K562 (cell line): ENCODE measurements around the gene KCNK4. TPM values are rescaled to one million over a fixed set of nuclear protein-coding genes. Genes with fewer than 3 reads are reported as not detected.

Source experiments
- CCAR2 ChIP-seq: fragments of 200-400 bp; formaldehyde crosslinking; IDR thresholded peaks from 2 replicates; pipeline ENCODE4 v1.6.1; 2017; ENCODE audit warnings: mild to moderate bottlenecking, low read depth, low read length
- ERF ChIP-seq: fragments of 450-650 bp; formaldehyde crosslinking; IDR thresholded peaks from 2 replicates; pipeline ENCODE4 v1.4.0; 2020; ENCODE audit warnings: mild to moderate bottlenecking, mixed read lengths
- ESRRA ChIP-seq: fragments of 450-650 bp; IDR thresholded peaks from 2 replicates; pipeline ENCODE4 v1.6.1; 2014; ENCODE audit warnings: low read depth, mild to moderate bottlenecking, moderate library complexity, borderline replicate concordance
- GABPB1 ChIP-seq: sonication (generic); formaldehyde crosslinking; IDR thresholded peaks from 2 replicates; pipeline ENCODE4 v1.8.0; 2022; ENCODE audit warnings: mild to moderate bottlenecking, missing genetic modification reagents
- JUN ChIP-seq, 2 experiments: sonication (generic) in 1 of 2; formaldehyde crosslinking in 1 of 2; IDR thresholded peaks; 2 replicates each; pipeline versions ENCODE4 v1.6.1 to v1.8.0; 2012 to 2022; ENCODE audit warnings: borderline replicate concordance in 2 of 2, mild to moderate bottlenecking in 2 of 2, improper control_type of control experiment in 1 of 2, low read depth in 1 of 2, low read length in 1 of 2, missing genetic modification reagents in 1 of 2
- KAT2B ChIP-seq: IDR thresholded peaks from one replicate; pipeline ENCODE4 v1.6.1; 2012; ENCODE audit warnings: low read depth, mild to moderate bottlenecking, control low read depth, inconsistent platforms, low read length, moderate library complexity
- MBD2 ChIP-seq: sonication (generic); IDR thresholded peaks from 2 replicates; pipeline ENCODE4 v1.6.1; 2016; ENCODE audit warnings: low read depth, borderline replicate concordance
- MIER1 ChIP-seq: fragments of 450-650 bp; IDR thresholded peaks from 2 replicates; pipeline ENCODE4 v1.6.1; 2016; ENCODE audit warnings: antibody characterized with exemption, mild to moderate bottlenecking, low read depth
- MYNN ChIP-seq, 2 experiments: sonication (generic); formaldehyde crosslinking in 1 of 2; IDR thresholded peaks; 2 replicates each; pipeline versions ENCODE4 v1.5.0 to v1.6.1; 2016 to 2020; ENCODE audit warnings: antibody characterized with exemption in 1 of 2, missing genetic modification reagents in 1 of 2
- POLR2B ChIP-seq: fragments of 450-650 bp; IDR thresholded peaks from 2 replicates; pipeline ENCODE4 v1.6.1; 2018; ENCODE audit warnings: low read depth; ENCODE audit not compliant: partially characterized antibody
- RBM39 ChIP-seq: fragments of 200-400 bp; formaldehyde crosslinking; optimal IDR thresholded peaks from 2 replicates; pipeline ENCODE3; 2018; ENCODE audit warnings: low read depth, low read length
- SAP30 ChIP-seq: fragments of 200-600 bp; sonication (generic); IDR thresholded peaks from 2 replicates; pipeline ENCODE4 v1.6.1; 2012; ENCODE audit warnings: borderline replicate concordance, low read depth, mild to moderate bottlenecking, moderate library complexity, low read length, control low read depth, inconsistent platforms; ENCODE audit not compliant: insufficient read depth, poor library complexity, severe bottlenecking
- SMC3 ChIP-seq: conservative IDR thresholded peaks from 2 replicates; pipeline ENCODE4 v1.6.1; 2011; ENCODE audit warnings: low read depth, low read length, improper control_type of control experiment; ENCODE audit not compliant: insufficient read depth
- TSC22D4 ChIP-seq: fragments of 450-650 bp; IDR thresholded peaks from 2 replicates; pipeline ENCODE4 v1.6.1; 2016; ENCODE audit warnings: missing genetic modification characterization, missing biosample characterization, control low read depth
- ZBTB1 ChIP-seq: sonication (generic); formaldehyde crosslinking; IDR thresholded peaks from 2 replicates; pipeline ENCODE4 v1.8.1; 2023; ENCODE audit warnings: missing genetic modification reagents, low read depth, mild to moderate bottlenecking, borderline replicate concordance
- ZKSCAN1 ChIP-seq: fragments of 150-350 bp; IDR thresholded peaks from 2 replicates; pipeline ENCODE4 v1.6.1; 2016; ENCODE audit warnings: low read depth, low read length
- ZNF263 ChIP-seq: sonication (generic); formaldehyde crosslinking; IDR thresholded peaks from 2 replicates; pipeline ENCODE4 v1.8.0; 2022; ENCODE audit warnings: mild to moderate bottlenecking, missing genetic modification reagents, borderline replicate concordance
- ZNF717 ChIP-seq: fragments of 250-450 bp; sonication (Bioruptor Pico); IDR thresholded peaks from 2 replicates; pipeline ENCODE4 v1.5.0; 2021
- polyA plus RNA-seq, 8 experiments: library from polyadenylated mRNA; depleted of rRNA in 4 of 8; stranded (reverse) in 5 of 8; unstranded in 3 of 8; fragments of >200 nt; fragmentation: Nextera tagmentation in 2 of 8; fragmentation: Illumina TruSeq in 1 of 8; extraction: Ambion mirVana in 2 of 8; extraction: Trizol in 1 of 8; gene quantifications; 2 replicates each; pipeline versions ENCODE4 v1.2.1 to v1.2.3, GENCODE V29; 2011 to 2014; ENCODE audit warnings: inconsistent platforms in 1 of 8, missing spikeins in 1 of 8
- total RNA-seq, 7 experiments: library from RNA; depleted of rRNA in 6 of 7; stranded (reverse); fragments of >200 nt in 6 of 7; fragmentation: Illumina TruSeq in 2 of 7; extraction: Trizol in 2 of 7; gene quantifications; 2 replicates each; pipeline versions ENCODE4 v1.2.1 to v1.2.3, GENCODE V29; 2011 to 2021; ENCODE audit warnings: low replicate concordance in 1 of 7
- TF ChIP-seq, protein P1 (sequence below): fragments of 450-650 bp; formaldehyde crosslinking; IDR thresholded peaks from 2 replicates; pipeline ENCODE4 v1.4.0; 2020; ENCODE audit warnings: mild to moderate bottlenecking, moderate library complexity
- TF ChIP-seq, protein P2 (sequence below): fragments of 250-450 bp; sonication (Bioruptor Pico); IDR thresholded peaks from 2 replicates; pipeline ENCODE4 v1.5.0; 2020; ENCODE audit warnings: mild to moderate bottlenecking
- TF ChIP-seq, protein P3 (sequence below): IDR thresholded peaks from 3 replicates; pipeline ENCODE4 v1.6.1; 2011; ENCODE audit warnings: borderline replicate concordance, mild to moderate bottlenecking, moderate library complexity; ENCODE audit not compliant: insufficient read length; ENCODE audit errors: extremely low read depth

KCNK4 gene
- total and polyA plus RNA-seq, 9 of the 15 experiments (the other 6 are each of a cell fraction or from before 2014, with no cell fraction given), result not detected

DNA sequence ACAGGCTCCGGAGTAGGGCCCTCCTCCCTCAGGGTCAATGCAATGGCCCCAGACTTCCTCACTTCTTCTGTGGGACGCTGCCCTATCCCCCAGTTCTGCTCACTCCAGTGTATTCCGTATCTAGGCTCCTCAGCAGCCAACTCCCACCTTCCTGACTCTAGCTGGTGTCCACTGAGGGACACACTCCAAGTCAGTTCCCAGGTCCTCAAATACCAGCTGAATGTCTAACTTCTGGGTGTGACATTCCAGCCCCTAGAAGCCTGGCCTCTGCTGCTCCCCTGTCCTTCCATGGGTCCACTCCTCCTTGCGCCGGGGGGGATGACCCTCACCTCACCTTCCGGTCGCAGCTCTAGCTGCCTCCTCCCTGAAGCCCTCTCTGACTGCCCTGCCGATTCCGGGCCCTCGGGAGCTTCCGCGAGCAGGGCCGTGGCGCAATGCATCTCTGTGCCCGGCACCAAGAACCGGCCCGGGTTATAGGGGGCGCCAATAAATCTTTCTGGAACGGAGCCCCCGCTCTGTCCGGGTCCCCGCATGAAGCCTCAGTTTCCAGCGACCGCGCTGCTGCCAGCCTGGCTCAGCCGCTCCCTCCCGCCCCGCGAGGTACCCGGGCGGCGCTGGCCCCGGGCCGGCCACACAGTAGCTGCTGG lies 22.1 kb upstream of the KCNK4 start (continued):
- TF ChIP-seq MYNN (IDR thresholded peaks at IDR 0.05) (peak; percentile 78), MYNN (CRISPR knock-in tag; IDR thresholded peaks at IDR 0.05) (no peak), JUN (IDR thresholded peaks at IDR 0.05; ENCODE audit: borderline replicate concordance, low read depth, low read length) (peak; percentile 17; the same call in 1 of the 2 replicates), JUN (CRISPR knock-in tag; IDR thresholded peaks at IDR 0.05; ENCODE audit: borderline replicate concordance) (no peak), CCAR2 (no peak), GABPB1 (CRISPR knock-in tag) (peak; percentile 51; the same call in 1 of the 2 replicates), ZBTB1 (CRISPR knock-in tag) (no peak; the same call in 1 of the 2 replicates), SAP30 (no peak), ZNF717 (CRISPR knock-in tag) (no peak), ZKSCAN1 (no peak; the same call in 1 of the 2 replicates), ESRRA (peak; percentile 83), RBM39 (no peak), MIER1 (no peak), ZNF263 (CRISPR knock-in tag) (peak; percentile 52; the same call in 1 of the 2 replicates), KAT2B (no peak), MBD2 (no peak), SMC3 (0 out of 2 replicates have a peak, but pooled peaks have one; percentile 1), POLR2B (peak; percentile 51), ERF (no peak; the same call in 1 of the 2 replicates), TSC22D4 (tag) (no peak)
- TF ChIP-seq, protein P1, sequence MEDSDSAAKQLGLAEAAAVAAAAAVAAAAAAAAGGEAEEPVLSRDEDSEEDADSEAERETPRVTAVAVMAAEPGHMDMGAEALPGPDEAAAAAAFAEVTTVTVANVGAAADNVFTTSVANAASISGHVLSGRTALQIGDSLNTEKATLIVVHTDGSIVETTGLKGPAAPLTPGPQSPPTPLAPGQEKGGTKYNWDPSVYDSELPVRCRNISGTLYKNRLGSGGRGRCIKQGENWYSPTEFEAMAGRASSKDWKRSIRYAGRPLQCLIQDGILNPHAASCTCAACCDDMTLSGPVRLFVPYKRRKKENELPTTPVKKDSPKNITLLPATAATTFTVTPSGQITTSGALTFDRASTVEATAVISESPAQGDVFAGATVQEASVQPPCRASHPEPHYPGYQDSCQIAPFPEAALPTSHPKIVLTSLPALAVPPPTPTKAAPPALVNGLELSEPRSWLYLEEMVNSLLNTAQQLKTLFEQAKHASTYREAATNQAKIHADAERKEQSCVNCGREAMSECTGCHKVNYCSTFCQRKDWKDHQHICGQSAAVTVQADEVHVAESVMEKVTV (CRISPR knock-in tag), result 0 out of 2 replicates have a peak, but pooled peaks have one; percentile 19
- TF ChIP-seq, protein P2, sequence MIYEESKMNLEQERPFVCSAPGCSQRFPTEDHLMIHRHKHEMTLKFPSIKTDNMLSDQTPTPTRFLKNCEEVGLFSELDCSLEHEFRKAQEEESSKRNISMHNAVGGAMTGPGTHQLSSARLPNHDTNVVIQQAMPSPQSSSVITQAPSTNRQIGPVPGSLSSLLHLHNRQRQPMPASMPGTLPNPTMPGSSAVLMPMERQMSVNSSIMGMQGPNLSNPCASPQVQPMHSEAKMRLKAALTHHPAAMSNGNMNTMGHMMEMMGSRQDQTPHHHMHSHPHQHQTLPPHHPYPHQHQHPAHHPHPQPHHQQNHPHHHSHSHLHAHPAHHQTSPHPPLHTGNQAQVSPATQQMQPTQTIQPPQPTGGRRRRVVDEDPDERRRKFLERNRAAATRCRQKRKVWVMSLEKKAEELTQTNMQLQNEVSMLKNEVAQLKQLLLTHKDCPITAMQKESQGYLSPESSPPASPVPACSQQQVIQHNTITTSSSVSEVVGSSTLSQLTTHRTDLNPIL (CRISPR knock-in tag), result 0 out of 2 replicates have a peak, but pooled peaks have one; percentile 15
- TF ChIP-seq, protein P3, sequence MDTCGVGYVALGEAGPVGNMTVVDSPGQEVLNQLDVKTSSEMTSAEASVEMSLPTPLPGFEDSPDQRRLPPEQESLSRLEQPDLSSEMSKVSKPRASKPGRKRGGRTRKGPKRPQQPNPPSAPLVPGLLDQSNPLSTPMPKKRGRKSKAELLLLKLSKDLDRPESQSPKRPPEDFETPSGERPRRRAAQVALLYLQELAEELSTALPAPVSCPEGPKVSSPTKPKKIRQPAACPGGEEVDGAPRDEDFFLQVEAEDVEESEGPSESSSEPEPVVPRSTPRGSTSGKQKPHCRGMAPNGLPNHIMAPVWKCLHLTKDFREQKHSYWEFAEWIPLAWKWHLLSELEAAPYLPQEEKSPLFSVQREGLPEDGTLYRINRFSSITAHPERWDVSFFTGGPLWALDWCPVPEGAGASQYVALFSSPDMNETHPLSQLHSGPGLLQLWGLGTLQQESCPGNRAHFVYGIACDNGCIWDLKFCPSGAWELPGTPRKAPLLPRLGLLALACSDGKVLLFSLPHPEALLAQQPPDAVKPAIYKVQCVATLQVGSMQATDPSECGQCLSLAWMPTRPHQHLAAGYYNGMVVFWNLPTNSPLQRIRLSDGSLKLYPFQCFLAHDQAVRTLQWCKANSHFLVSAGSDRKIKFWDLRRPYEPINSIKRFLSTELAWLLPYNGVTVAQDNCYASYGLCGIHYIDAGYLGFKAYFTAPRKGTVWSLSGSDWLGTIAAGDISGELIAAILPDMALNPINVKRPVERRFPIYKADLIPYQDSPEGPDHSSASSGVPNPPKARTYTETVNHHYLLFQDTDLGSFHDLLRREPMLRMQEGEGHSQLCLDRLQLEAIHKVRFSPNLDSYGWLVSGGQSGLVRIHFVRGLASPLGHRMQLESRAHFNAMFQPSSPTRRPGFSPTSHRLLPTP, result peak; percentile 82
